Nephron (organoid): ENCODE measurements around the gene ESR1.
"Not testable (repeated sequence)": the region's sequence is repeated elsewhere in the genome, so short reads cannot be mapped to it uniquely, and the experiment has no call there.

Source experiments
- H3K27ac Mint-ChIP-seq, 3 experiments: 2 replicates each; pipeline ENCODE4 v1.8.0; 2020; ENCODE audit warnings: mixed read lengths in 3 of 3, mild to moderate bottlenecking in 2 of 3, moderate library complexity in 1 of 3
- H3K27me3 Mint-ChIP-seq: 2 replicates; pipeline ENCODE4 v1.8.0; 2021; ENCODE audit warnings: low read depth, mild to moderate bottlenecking, moderate library complexity, mixed read lengths
- H3K36me3 Mint-ChIP-seq: 2 replicates; pipeline ENCODE4 v1.8.0; 2020; ENCODE audit warnings: low read depth, mixed read lengths
- H3K4me1 Mint-ChIP-seq: 2 replicates; pipeline ENCODE4 v1.8.0; 2020; ENCODE audit warnings: mixed read lengths
- H3K4me3 Mint-ChIP-seq, 3 experiments: 2 replicates each; pipeline ENCODE4 v1.8.0; 2020; ENCODE audit warnings: mild to moderate bottlenecking in 3 of 3, mixed read lengths in 3 of 3, moderate library complexity in 2 of 3
- H3K9me3 Mint-ChIP-seq: 2 replicates; pipeline ENCODE4 v1.8.0; 2020; ENCODE audit warnings: mixed read lengths
- CTCF ChIP-seq, 3 experiments: fragments of 200-600 bp; sonication (generic); IDR thresholded peaks; one replicate each; pipeline ENCODE4 v1.5.0; 2021; ENCODE audit warnings: antibody characterized with exemption in 3 of 3; ENCODE audit not compliant: unreplicated experiment in 3 of 3

Gene ESR1

GRCh38 chr6:151958332-151958731 is 150.8 kb downstream of the ESR1 start:
- H3K4me1 Mint-ChIP-seq = no peaks in the 10 kb centered on the region
- no peak overlapping the region for H3K27ac Mint-ChIP-seq
- H3K27me3 Mint-ChIP-seq = no peaks in the 10 kb centered on the region
- no peak overlapping the region for H3K4me3 Mint-ChIP-seq
- TF ChIP-seq CTCF (IDR thresholded peaks at IDR 0.05; ENCODE audit: unreplicated experiment in 3 of 3) = no peak
- H3K9me3 Mint-ChIP-seq = no peaks in the 10 kb centered on the region
- no peaks in the 10 kb centered on the region for H3K36me3 Mint-ChIP-seq

- H3K9me3 Mint-ChIP-seq = no peaks in the 10 kb centered on the region
- H3K27ac Mint-ChIP-seq = no peak overlapping the region
- H3K27me3 Mint-ChIP-seq = no peaks in the 10 kb centered on the region
- H3K4me1 Mint-ChIP-seq = no peaks in the 10 kb centered on the region
- no peak overlapping the region for H3K4me3 Mint-ChIP-seq
- no peaks in the 10 kb centered on the region for H3K36me3 Mint-ChIP-seq
- no peak for TF ChIP-seq CTCF (IDR thresholded peaks at IDR 0.05; ENCODE audit: unreplicated experiment in 3 of 3)
Observed at GRCh38 chr6:151959086-151959485, 151.6 kb downstream of the ESR1 start.

- Mint-ChIP-seq H3K4me3 (no peak overlapping the region), H3K27me3 (no peaks in the 10 kb centered on the region), H3K27ac (no peak overlapping the region), H3K9me3 (no peaks in the 10 kb centered on the region), H3K4me1 (no peaks in the 10 kb centered on the region), H3K36me3 (no peaks in the 10 kb centered on the region)
- no peak for TF ChIP-seq CTCF (IDR thresholded peaks at IDR 0.05; ENCODE audit: unreplicated experiment in 3 of 3)
Observed at GRCh38 chr6:151961809-151962208, 154.3 kb downstream of the ESR1 start.

GRCh38 chr6:151962246-151962846 is 154.9 kb downstream of the ESR1 start:
- Mint-ChIP-seq H3K4me1 (no peaks in the 10 kb centered on the region), H3K27me3 (peaks cover 3% of the 10 kb centered on the region), H3K27ac (no peak overlapping the region), H3K4me3 (no peak overlapping the region), H3K9me3 (no peaks in the 10 kb centered on the region), H3K36me3 (no peaks in the 10 kb centered on the region)
- no peak for TF ChIP-seq CTCF (IDR thresholded peaks at IDR 0.05; ENCODE audit: unreplicated experiment in 3 of 3)

- Mint-ChIP-seq H3K27me3 (peaks cover 4% of the 10 kb centered on the region), H3K4me1 (no peaks in the 10 kb centered on the region)
- TF ChIP-seq CTCF (IDR thresholded peaks at IDR 0.05; ENCODE audit: unreplicated experiment in 3 of 3) = no peak
Observed at GRCh38 chr6:151963001-151963400, 155.5 kb downstream of the ESR1 start.

GRCh38 chr6:151964412-151964811 is 156.9 kb downstream of the ESR1 start:
- H3K9me3 Mint-ChIP-seq, H3K4me1 Mint-ChIP-seq, H3K36me3 Mint-ChIP-seq, H3K27me3 Mint-ChIP-seq, H3K27ac Mint-ChIP-seq, H3K4me3 Mint-ChIP-seq: not testable (repeated sequence)

More at GRCh38 chr6:151963001-151963400, 155.5 kb downstream of the ESR1 start:
- no peaks in the 10 kb centered on the region for H3K36me3 Mint-ChIP-seq
- no peaks in the 10 kb centered on the region for H3K9me3 Mint-ChIP-seq
- H3K4me3 Mint-ChIP-seq = no peak overlapping the region
- no peak overlapping the region for H3K27ac Mint-ChIP-seq
